ENCODE data around the gene KLHDC10.

- TF ChIP-seq CTCF (conservative IDR thresholded peaks at IDR 0.05; ENCODE audit: low read depth, low read length) (no peak), EZH2 (IDR thresholded peaks at IDR 0.05; ENCODE audit: low read length, unreplicated experiment) (no peak), EZH2phosphoT487 (IDR thresholded peaks at IDR 0.05; ENCODE audit: borderline replicate concordance, low read length) (no peak)
Observed at GRCh38 chr7:130048906-130049305, 21.4 kb upstream of the KLHDC10 start.
